ENCODE results near the gene PLEKHF1.

PLEKHF1 gene

GRCh38 chr19:29643361-29643935 lies 21.8 kb upstream of the PLEKHF1 start:
- no peaks in the 10 kb centered on the region for H3K4me1 ChIP-seq (ENCODE audit: control insufficient read depth in 1 of 2, insufficient read depth in 2 of 2, low read length in 2 of 2)

GRCh38 chr19:29644210-29644609 lies 21.1 kb upstream of the PLEKHF1 start:
- no CpG with 5 or more reads among the region's 6 CpGs for WGBS (ENCODE audit: extremely low coverage, insufficient coverage, insufficient read length)
- H3K9me3 ChIP-seq (ENCODE audit: insufficient read depth, low read depth, low read length) = no peaks in the 10 kb centered on the region
- no peak overlapping the region for H2AK5ac ChIP-seq (ENCODE audit: low read length)
- no peak overlapping the region for H4K12ac ChIP-seq (ENCODE audit: low read depth, low read length)
- H2BK12ac ChIP-seq (ENCODE audit: low read length) = no peak overlapping the region
- no peak overlapping the region for H3K18ac ChIP-seq (ENCODE audit: low read length)
- no peak overlapping the region for H4K8ac ChIP-seq (ENCODE audit: low read depth, low read length)
- H4K91ac ChIP-seq (ENCODE audit: low read depth, low read length) = no peak overlapping the region
- DNase-seq = no peak
- no peak overlapping the region for H2BK5ac ChIP-seq (ENCODE audit: low read depth, low read length, poor library complexity)
- H3K4ac ChIP-seq (ENCODE audit: low read depth, low read length) = no peak overlapping the region
- no peaks in the 10 kb centered on the region for H3K79me1 ChIP-seq (ENCODE audit: low read length)
- no peak overlapping the region for H3K27ac ChIP-seq (ENCODE audit: low read depth, low read length)
- no peaks in the 10 kb centered on the region for H3K4me1 ChIP-seq (ENCODE audit: control insufficient read depth in 1 of 2, insufficient read depth in 2 of 2, low read length in 2 of 2)
- no peak overlapping the region for H2AFZ ChIP-seq (ENCODE audit: insufficient read depth, low read length, poor library complexity)
- H3K4me2 ChIP-seq (ENCODE audit: low read length) = no peak overlapping the region
- H3K14ac ChIP-seq (ENCODE audit: low read length) = no peak overlapping the region
- no peak overlapping the region for H2BK120ac ChIP-seq (ENCODE audit: insufficient read depth, low read length, poor library complexity)
- H3K27me3 ChIP-seq (ENCODE audit: insufficient read depth, low read length) = no peaks in the 10 kb centered on the region
- H3K23ac ChIP-seq (ENCODE audit: low read length) = no peak overlapping the region
- no peak overlapping the region for H3K4me3 ChIP-seq (ENCODE audit: low read depth, low read length)
- H3K36me3 ChIP-seq (ENCODE audit: control insufficient read depth in 1 of 2, insufficient read depth in 2 of 2, low read length in 2 of 2) = no peaks in the 10 kb centered on the region
- H3K9ac ChIP-seq (ENCODE audit: low read length) = no peak overlapping the region
- no peaks in the 10 kb centered on the region for H3K79me2 ChIP-seq (ENCODE audit: control insufficient read depth, insufficient read depth, low read length, poor library complexity)

More at GRCh38 chr19:29643361-29643935, 21.8 kb upstream of the PLEKHF1 start:
- no peak overlapping the region for H3K27ac ChIP-seq (ENCODE audit: low read depth, low read length)
- no peak overlapping the region for H2BK5ac ChIP-seq (ENCODE audit: low read depth, low read length, poor library complexity)
- no peak overlapping the region for H3K4me2 ChIP-seq (ENCODE audit: low read length)
- no peaks in the 10 kb centered on the region for H3K79me1 ChIP-seq (ENCODE audit: low read length)
- no peak overlapping the region for H2BK120ac ChIP-seq (ENCODE audit: insufficient read depth, low read length, poor library complexity)
- no peak overlapping the region for H3K18ac ChIP-seq (ENCODE audit: low read length)
- H3K79me2 ChIP-seq (ENCODE audit: control insufficient read depth, insufficient read depth, low read length, poor library complexity) = no peaks in the 10 kb centered on the region
- no peak overlapping the region for H3K9ac ChIP-seq (ENCODE audit: low read length)
- H3K36me3 ChIP-seq (ENCODE audit: control insufficient read depth in 1 of 2, insufficient read depth in 2 of 2, low read length in 2 of 2) = no peaks in the 10 kb centered on the region
- no peak overlapping the region for H4K8ac ChIP-seq (ENCODE audit: low read depth, low read length)
- H3K14ac ChIP-seq (ENCODE audit: low read length) = no peak overlapping the region
- H3K27me3 ChIP-seq (ENCODE audit: insufficient read depth, low read length) = no peaks in the 10 kb centered on the region
- H3K4me3 ChIP-seq (ENCODE audit: low read depth, low read length) = no peak overlapping the region
- no peak overlapping the region for H3K4ac ChIP-seq (ENCODE audit: low read depth, low read length)
- no peak overlapping the region for H2BK12ac ChIP-seq (ENCODE audit: low read length)
- H2AK5ac ChIP-seq (ENCODE audit: low read length) = no peak overlapping the region
- no peak overlapping the region for H2AFZ ChIP-seq (ENCODE audit: insufficient read depth, low read length, poor library complexity)
- no peak overlapping the region for H4K91ac ChIP-seq (ENCODE audit: low read depth, low read length)
- no peaks in the 10 kb centered on the region for H3K9me3 ChIP-seq (ENCODE audit: insufficient read depth, low read depth, low read length)
- no peak overlapping the region for H3K23ac ChIP-seq (ENCODE audit: low read length)
- H4K12ac ChIP-seq (ENCODE audit: low read depth, low read length) = no peak overlapping the region
- no peak for DNase-seq
- WGBS (ENCODE audit: extremely low coverage, insufficient coverage, insufficient read length) = no CpG with 5 or more reads among the region's 7 CpGs

GRCh38 chr19:29645491-29645867 lies 19.8 kb upstream of the PLEKHF1 start:
- Histone ChIP-seq H3K79me1 (ENCODE audit: low read length) (no peaks in the 10 kb centered on the region), H2BK12ac (ENCODE audit: low read length) (no peak overlapping the region), H3K9me3 (ENCODE audit: insufficient read depth, low read depth, low read length) (no peaks in the 10 kb centered on the region), H2AK5ac (ENCODE audit: low read length) (no peak overlapping the region), H3K79me2 (ENCODE audit: control insufficient read depth, insufficient read depth, low read length, poor library complexity) (no peaks in the 10 kb centered on the region), H4K12ac (ENCODE audit: low read depth, low read length) (no peak overlapping the region), H4K91ac (ENCODE audit: low read depth, low read length) (no peak overlapping the region), H2BK120ac (ENCODE audit: insufficient read depth, low read length, poor library complexity) (no peak overlapping the region), H3K9ac (ENCODE audit: low read length) (no peak overlapping the region), H3K14ac (ENCODE audit: low read length) (no peak overlapping the region), H3K23ac (ENCODE audit: low read length) (no peak overlapping the region), H2BK5ac (ENCODE audit: low read depth, low read length, poor library complexity) (no peak overlapping the region), H4K8ac (ENCODE audit: low read depth, low read length) (no peak overlapping the region), H2AFZ (ENCODE audit: insufficient read depth, low read length, poor library complexity) (no peak overlapping the region), H3K27me3 (ENCODE audit: insufficient read depth, low read length) (no peaks in the 10 kb centered on the region), H3K4me1 (ENCODE audit: control insufficient read depth in 1 of 2, insufficient read depth in 2 of 2, low read length in 2 of 2) (no peaks in the 10 kb centered on the region), H3K4me3 (ENCODE audit: low read depth, low read length) (no peak overlapping the region), H3K27ac (ENCODE audit: low read depth, low read length) (no peak overlapping the region), H3K4ac (ENCODE audit: low read depth, low read length) (no peak overlapping the region), H3K36me3 (ENCODE audit: control insufficient read depth in 1 of 2, insufficient read depth in 2 of 2, low read length in 2 of 2) (no peaks in the 10 kb centered on the region), H3K4me2 (ENCODE audit: low read length) (no peak overlapping the region), H3K18ac (ENCODE audit: low read length) (no peak overlapping the region)
- DNase-seq = no peak
- WGBS (ENCODE audit: extremely low coverage, insufficient coverage, insufficient read length) = no CpG with 5 or more reads among the region's 5 CpGs

- H3K14ac ChIP-seq (ENCODE audit: low read length) = no peak overlapping the region
- DNase-seq = no peak
- H3K27ac ChIP-seq (ENCODE audit: low read depth, low read length) = no peak overlapping the region
- H3K4me2 ChIP-seq (ENCODE audit: low read length) = no peak overlapping the region
- H4K91ac ChIP-seq (ENCODE audit: low read depth, low read length) = no peak overlapping the region
- no peak overlapping the region for H3K4ac ChIP-seq (ENCODE audit: low read depth, low read length)
- WGBS (ENCODE audit: extremely low coverage, insufficient coverage, insufficient read length) = no CpG with 5 or more reads among the region's 8 CpGs
- no peaks in the 10 kb centered on the region for H3K79me1 ChIP-seq (ENCODE audit: low read length)
- H2AK5ac ChIP-seq (ENCODE audit: low read length) = no peak overlapping the region
- H3K9ac ChIP-seq (ENCODE audit: low read length) = no peak overlapping the region
- H3K18ac ChIP-seq (ENCODE audit: low read length) = no peak overlapping the region
- H3K36me3 ChIP-seq (ENCODE audit: control insufficient read depth in 1 of 2, insufficient read depth in 2 of 2, low read length in 2 of 2) = no peaks in the 10 kb centered on the region
- H3K27me3 ChIP-seq (ENCODE audit: insufficient read depth, low read length) = no peaks in the 10 kb centered on the region
- H2BK120ac ChIP-seq (ENCODE audit: insufficient read depth, low read length, poor library complexity) = no peak overlapping the region
- no peak overlapping the region for H2BK5ac ChIP-seq (ENCODE audit: low read depth, low read length, poor library complexity)
- H4K12ac ChIP-seq (ENCODE audit: low read depth, low read length) = no peak overlapping the region
- H3K9me3 ChIP-seq (ENCODE audit: insufficient read depth, low read depth, low read length) = no peaks in the 10 kb centered on the region
- H2AFZ ChIP-seq (ENCODE audit: insufficient read depth, low read length, poor library complexity) = no peak overlapping the region
- no peak overlapping the region for H2BK12ac ChIP-seq (ENCODE audit: low read length)
- H3K4me1 ChIP-seq (ENCODE audit: control insufficient read depth in 1 of 2, insufficient read depth in 2 of 2, low read length in 2 of 2) = no peaks in the 10 kb centered on the region
- no peaks in the 10 kb centered on the region for H3K79me2 ChIP-seq (ENCODE audit: control insufficient read depth, insufficient read depth, low read length, poor library complexity)
- no peak overlapping the region for H4K8ac ChIP-seq (ENCODE audit: low read depth, low read length)
- H3K4me3 ChIP-seq (ENCODE audit: low read depth, low read length) = no peak overlapping the region
- H3K23ac ChIP-seq (ENCODE audit: low read length) = no peak overlapping the region
Measured at GRCh38 chr19:29645911-29646310, 19.4 kb upstream of the PLEKHF1 start.

Measured in trophoblast cell (in vitro differentiated cells and primary cell).